ENCODE measurements around the gene HMX3.

HMX3 gene

GRCh38 chr10:123135415-123136141 lies at the start of gene HMX3:
Gene HMX3 (plus strand): TSS chr10:123135970. CDS start chr10:123136051, 81 bp downstream.
- DNase-seq = no peak

GRCh38 chr10:123086281-123086680 lies 49.5 kb upstream of the HMX3 start:
- no peak for DNase-seq

GRCh38 chr10:123087348-123087747 lies 48.4 kb upstream of the HMX3 start:
- no peak for DNase-seq

GRCh38 chr10:123087786-123088185 lies 48.0 kb upstream of the HMX3 start:
- no peak for DNase-seq

GRCh38 chr10:123092635-123093414 lies 42.9 kb upstream of the HMX3 start:
- no peak for DNase-seq

- no peak for DNase-seq
Measured at GRCh38 chr10:123093489-123093888, 42.3 kb upstream of the HMX3 start.

- DNase-seq = no peak
Measured at GRCh38 chr10:123096452-123096851, 39.3 kb upstream of the HMX3 start.

GRCh38 chr10:123097039-123097438 lies 38.7 kb upstream of the HMX3 start:
- DNase-seq = no peak

GRCh38 chr10:123100030-123100762 lies 35.6 kb upstream of the HMX3 start:
- no peak for DNase-seq

- DNase-seq = no peak
Measured at GRCh38 chr10:123101872-123102271, 33.9 kb upstream of the HMX3 start.

- DNase-seq = no peak
Measured at GRCh38 chr10:123102673-123103072, 33.1 kb upstream of the HMX3 start.

- DNase-seq = no peak
Measured at GRCh38 chr10:123103944-123104343, 31.8 kb upstream of the HMX3 start.

- no peak for DNase-seq
Measured at GRCh38 chr10:123109466-123109865, 26.3 kb upstream of the HMX3 start.

GRCh38 chr10:123117644-123118417 lies 17.9 kb upstream of the HMX3 start:
- no peak for DNase-seq

GRCh38 chr10:123119081-123119480 lies 16.7 kb upstream of the HMX3 start:
- no peak for DNase-seq

GRCh38 chr10:123126246-123126645 lies 9.5 kb upstream of the HMX3 start:
- DNase-seq = no peak

- DNase-seq = no peak
Measured at GRCh38 chr10:123129618-123130271, 6.0 kb upstream of the HMX3 start.

GRCh38 chr10:123132576-123133477 lies 2.9 kb upstream of the HMX3 start:
- DNase-seq = no peak

- DNase-seq = no peak
Measured at GRCh38 chr10:123133541-123134342, 2.0 kb upstream of the HMX3 start.

GRCh38 chr10:123134343-123134914 lies 1.3 kb upstream of the HMX3 start:
- no peak for DNase-seq

All from AML-193 (cell line).